ENCODE data around the gene RLN3.
A peak's percentile ranks its signal among the peaks of the same experiment; 100 is the strongest.

Gene RLN3

GRCh38 chr19:14027856-14028450, at the start of gene RLN3:
Gene RLN3, plus strand, starts transcription at chr19:14028148. Its CDS starts 57 bp downstream, at chr19:14028205.
- no peak for DNase-seq

DNA sequence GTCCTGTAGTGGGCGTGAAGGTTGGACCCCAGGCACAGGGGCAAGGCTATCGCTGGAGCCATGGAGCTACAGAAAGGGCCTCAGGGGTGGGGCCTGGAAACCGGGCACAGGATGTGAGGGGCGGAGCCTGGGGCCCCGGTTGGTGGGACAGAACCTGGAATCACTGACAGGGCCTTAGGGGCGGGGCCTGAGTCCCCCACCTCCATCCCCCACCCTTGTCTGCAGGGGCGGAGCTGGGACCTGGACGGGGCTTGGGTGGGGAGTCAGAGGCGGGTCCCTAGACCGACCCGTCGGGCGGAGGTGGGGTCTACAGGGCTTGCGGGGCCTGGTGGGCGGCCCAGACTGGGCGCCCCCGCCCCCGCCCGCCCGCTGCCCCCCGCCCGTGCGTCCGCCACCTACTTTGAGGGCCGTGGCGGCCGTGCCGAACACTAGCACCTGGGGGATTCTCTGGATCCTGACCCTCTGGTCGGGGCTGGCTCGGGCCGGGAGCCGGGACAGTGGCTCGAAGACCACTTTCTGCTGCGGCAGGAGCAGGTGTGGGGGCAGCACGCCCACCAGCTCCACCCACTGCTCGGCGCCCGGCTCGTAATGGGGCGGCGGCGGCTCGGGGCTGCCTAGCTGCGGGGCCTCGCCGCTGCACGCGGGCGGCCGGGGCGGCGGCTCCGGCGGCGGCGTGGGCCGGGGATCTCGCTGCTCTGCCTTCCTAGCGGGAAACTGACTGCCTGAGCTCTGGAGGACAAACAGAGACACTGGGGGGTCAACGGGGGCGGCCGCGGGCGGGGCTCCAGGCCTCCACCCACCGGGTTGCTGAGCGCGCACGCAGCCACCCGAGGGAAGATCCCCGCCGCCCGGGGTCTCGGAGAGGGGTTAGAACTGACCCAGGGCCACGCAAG, 49.4 kb upstream of the RLN3 start:
- DNase-seq = no peak

DNA sequence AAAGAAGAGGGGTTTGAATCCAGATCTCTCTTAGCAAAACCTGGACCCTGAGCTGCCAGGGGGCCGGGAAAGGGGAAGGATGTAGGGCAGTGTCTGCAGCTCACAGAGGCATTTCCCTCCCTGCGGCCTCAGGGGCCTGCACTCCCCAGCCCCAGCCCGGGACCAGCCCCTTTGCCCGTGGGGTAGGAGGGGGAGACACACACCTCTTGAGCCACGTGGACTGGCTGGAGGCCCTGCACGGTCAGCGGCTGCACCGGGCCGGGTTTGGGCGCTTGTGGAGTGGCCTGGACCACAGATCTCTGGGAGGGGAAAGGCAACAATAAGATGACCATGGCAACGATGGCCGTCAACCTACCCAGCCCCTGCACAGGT, 48.7 kb upstream of the RLN3 start:
- no peak for DNase-seq

GRCh38 chr19:13979686-13980085, 48.3 kb upstream of the RLN3 start:
- DNase-seq = no peak

DNA sequence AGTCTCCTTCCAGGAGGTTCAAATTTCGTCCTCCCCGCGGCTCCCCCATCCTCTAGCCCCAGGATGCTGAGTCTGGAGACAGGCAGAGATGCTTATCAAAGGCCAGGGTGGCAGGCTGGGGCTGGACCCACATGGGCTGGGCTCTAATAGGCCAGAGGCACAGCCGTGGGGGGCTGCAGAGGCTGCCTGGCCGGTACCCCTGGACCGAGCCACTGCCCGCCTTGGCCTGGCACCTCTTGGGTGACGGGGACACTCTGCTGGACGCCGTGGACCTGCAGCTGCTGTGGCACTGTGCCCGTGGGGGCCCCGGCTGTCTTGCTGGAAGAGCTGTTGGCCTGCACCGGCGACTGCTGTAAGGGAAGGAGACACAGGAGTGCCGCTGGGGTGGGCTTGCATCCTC, 47.6 kb upstream of the RLN3 start:
- no peak for DNase-seq

DNA sequence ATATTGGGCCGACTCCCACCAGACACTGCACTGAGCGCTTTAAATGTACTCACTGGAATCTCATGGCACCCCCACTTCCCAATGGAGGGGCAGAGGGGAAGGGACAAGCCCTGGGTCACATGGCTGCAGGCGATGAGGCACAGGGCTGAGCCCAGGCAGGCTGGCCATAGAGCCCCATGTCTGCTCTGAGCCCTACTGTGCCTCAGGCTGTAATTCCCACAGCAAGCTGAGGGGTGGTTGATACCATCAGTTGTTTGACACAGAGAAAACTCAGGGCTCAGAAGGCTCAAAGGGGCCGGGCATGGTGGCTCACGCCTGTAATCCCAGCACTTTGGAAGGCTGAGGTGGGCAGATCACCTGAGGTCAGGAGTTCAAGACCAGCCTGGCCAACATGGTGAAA, 46.9 kb upstream of the RLN3 start:
- DNase-seq = no peak

DNA sequence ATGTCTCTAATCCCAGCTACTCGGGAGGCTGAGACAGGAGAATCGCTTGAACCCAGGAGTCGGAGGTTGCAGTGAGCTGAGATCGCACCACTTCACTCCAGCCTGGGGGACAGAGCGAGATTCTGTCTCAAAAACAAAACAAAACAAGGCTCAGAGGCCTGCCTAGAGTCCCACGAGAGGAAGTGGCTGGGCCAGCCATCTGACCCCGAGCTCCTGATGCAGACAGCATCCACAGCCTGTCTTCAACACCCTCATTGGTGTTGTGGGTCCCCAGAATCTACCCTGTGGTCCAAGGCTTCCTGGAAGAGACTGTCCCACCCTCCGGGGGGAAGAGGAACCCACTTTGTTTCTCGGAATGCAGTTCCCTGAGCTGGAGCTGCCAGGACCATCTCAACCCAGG, 46.5 kb upstream of the RLN3 start:
- no peak for DNase-seq

DNA sequence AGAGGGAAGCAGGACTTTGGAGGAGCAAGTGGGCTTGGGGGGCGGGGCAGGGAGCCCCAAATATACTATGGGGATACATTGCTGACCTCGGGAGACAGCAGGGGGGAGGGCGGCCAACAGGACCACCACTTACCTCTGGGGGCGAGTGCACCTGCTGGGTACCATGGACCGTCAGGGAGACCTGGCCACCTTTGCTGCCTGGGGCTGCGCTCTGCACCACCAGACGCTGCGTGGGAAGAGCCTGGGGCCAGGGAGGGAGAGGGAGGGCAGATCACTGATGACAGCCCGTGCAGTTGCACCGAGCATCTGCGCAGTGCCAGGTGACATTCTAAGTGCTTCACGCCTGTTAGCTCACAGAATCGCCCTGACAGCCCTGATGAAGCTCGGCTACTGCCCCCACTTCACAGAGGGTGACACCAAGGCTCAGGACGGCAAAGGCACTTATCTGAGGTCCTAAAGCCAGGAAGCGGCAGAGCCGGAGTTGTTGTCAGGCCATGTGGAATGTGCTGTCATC, 45.9 kb upstream of the RLN3 start:
- DNase-seq = no peak

DNA sequence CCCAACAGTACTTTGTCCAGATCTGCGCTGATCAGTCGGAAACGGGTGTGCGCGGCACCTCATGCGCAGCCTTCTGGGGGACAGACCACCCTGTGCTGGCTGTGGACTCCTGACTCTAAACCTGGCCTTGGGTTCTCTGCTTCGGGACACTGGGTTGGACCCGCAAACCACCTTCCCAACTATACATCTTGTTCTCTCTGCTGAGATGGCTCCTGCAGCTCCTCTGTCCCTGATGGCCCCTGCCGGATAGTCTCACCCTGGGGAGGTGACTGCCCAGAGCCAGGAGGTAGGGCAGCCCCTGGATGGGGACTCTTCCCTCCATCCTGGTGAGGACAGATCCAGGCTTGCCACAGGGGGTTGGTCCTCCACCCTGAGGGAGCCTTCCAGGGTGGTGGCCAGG, 45.2 kb upstream of the RLN3 start:
- DNase-seq = no peak

DNA sequence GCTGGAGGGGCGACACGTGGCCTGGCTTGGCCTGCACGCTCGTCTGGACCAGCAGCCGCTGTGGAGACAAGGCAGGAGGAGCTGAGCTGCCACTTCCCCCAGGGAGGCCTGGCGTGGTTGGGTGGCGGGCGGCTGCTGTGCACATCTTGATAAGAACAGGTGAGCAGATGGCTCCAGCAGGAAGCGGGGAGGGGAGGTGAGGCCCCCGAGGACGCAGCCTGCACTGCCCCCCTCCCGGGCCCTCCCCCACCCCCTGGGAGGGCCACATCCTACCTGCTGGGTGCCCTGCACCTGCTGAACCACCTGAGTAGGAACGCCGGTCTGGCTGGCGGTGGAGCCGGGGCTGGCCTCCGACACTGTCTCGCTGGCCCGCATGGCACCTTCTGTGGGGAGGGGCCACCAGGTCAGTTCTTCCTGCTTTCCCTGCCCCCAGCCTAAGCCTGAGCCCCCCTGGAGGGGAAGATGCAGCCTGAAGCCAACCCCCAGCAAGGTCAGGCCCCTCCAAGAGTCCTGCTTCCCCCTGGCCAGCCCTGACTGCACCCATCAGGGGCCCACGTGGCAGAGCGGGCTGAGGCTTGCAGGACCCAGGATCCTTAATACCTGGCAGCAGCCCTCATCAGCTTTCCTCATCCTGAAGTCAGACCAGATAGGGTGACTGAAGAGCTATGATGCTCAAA, 44.6 kb upstream of the RLN3 start:
- DNase-seq = no peak

DNA sequence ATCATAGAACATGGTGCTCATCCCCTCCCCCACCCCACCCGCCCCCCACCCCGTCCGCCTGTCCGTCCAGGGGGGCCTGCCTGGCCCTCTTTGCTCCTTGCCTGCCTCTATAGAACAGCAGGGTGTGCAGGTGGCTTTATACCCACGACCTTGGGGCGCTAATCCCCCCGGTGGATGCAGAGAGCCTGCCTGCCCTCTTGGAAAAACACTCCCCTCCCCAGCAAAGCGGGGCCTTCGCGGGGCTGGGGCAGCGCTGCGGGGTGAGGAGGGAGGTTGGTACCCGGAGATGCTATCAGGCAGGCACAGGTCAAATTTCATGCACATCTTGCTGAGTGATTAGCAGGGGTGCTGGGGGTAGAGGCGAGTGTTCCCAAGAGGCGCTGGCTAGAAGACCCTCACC, 43.8 kb upstream of the RLN3 start:
- no peak for DNase-seq

DNA sequence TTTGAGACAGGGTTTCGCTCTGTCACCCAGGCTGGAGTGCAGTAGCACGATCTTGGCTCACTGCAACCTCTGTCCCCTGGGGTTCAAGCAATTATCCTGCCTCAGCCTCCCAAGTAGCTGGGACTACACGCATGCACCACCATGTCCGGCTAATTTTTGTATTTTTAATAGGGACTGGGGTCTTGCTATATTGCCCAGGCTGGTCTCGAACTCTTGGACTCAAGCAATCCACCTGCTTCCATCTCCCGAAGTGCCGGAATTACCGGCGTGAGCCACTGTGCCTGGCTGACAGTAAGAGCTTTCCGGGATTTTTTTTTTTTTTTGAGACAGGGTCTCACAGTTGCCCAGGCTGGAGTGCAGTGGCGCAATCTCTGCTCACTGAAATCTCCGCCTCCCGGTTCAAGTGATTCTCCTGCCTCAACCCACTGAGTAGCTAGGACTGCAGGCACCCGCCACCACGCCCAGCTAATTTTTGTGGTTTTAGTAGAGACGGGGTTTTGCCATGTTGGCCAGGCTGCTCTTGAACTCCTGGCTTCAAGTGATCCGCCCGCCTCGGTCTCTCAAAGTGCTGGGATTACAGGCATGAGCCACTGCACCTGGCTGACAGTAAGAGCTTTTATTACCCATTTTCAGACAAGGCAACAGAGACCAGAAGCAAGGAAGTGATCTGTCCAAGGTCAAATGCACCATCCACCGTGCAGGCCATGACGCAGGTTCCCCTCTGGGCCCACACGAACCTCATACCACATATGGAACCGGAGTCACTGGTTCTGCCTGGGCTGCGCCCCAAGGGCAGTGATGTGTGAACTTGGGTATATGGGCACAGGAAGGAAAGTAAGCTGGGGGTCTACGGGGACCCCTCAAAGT, 42.8 kb upstream of the RLN3 start:
- no peak for DNase-seq

DNA sequence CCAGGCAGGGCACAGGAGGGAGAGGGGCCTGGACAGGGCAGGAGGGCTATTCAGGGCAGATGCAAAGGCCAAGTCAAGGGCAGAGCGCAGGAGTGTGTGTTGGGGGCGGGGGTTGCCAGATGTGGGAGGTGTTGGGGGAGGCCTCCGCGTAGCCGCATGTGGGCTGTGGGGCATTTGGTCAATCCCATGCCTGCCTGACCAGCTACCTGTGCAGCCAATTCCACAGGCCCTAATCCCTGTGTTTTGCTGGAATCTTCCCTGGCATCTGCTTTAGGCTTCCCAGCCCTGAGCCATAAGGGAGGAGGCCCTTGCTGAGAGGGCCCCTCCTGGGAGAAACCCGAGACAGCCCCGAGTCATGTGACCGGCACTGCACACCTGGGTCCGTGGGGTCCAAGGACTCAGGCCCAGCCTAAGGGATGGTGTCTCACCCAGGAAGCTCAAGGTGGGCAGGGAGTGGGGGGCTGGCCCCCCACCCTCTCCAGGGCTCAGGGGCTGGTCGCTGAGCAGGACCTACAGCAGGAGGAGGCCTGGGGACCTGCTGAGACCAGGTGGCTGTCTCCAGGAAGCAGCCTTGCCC, 42.1 kb upstream of the RLN3 start:
- DNase-seq = peak; percentile 44

GRCh38 chr19:13986348-13986904, 41.5 kb upstream of the RLN3 start:
- DNase-seq = peak; percentile 69

- no peak for DNase-seq
Observed at GRCh38 chr19:13987101-13987890, 40.7 kb upstream of the RLN3 start.

DNA sequence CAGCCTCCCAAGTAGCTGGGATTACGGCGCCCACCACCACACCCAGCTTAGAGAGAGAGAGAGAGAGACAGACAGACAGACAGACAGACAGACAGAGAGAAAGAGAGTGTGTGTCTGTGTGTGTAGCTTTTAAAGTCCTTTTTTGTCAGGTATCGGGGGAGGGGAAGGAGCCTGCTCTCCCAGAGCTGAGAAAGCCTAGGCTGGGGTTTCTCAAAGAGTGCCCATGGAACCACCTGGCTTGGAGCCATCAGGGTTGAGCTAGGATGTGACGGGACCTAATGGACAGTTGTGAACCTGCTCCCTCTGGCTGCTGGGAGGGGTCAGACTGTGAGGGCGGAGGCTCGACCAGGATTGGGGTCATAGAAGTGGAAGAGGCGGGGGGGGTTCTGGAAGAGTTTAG, 38.5 kb upstream of the RLN3 start:
- no peak for DNase-seq

DNA sequence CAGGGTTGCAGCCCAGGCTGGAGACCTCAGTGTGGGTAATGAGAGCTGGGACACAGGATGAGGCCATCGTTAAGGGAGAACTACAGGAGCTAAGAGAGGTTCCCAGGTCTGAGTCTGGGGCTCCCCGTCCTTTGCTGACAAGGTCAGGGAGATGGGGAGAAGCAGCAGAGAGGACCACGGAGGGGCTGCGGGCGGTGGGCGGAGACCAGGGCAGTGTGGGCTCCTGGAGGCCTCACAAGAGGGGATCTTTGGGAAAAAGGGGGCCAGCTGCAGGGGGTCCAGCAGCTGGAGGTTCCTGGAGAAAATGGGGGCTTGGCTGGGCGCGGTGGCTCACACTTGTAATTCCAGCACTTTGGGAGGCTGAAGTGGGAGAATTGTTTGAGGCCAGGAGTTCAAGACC, 37.9 kb upstream of the RLN3 start:
- no peak for DNase-seq

DNA sequence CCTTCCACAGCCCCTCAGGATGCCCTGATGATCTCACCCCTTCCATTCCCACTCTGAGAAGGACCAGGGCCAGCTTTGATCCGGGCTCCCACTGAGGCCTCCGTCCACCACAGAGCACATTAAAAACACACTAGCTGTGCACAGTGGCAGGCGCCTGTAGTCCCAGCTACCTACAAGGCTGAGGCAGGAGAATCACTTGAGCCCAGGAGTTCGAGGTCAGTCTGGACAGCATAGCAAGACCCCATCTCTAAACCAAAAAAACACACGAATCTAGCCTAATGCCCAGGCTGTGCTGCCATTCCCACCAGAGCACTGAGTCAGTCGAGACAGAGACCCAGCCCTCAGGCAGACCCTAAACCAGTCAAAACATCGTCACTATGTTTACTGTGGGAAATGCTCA, 35.9 kb upstream of the RLN3 start:
- DNase-seq = no peak

DNA sequence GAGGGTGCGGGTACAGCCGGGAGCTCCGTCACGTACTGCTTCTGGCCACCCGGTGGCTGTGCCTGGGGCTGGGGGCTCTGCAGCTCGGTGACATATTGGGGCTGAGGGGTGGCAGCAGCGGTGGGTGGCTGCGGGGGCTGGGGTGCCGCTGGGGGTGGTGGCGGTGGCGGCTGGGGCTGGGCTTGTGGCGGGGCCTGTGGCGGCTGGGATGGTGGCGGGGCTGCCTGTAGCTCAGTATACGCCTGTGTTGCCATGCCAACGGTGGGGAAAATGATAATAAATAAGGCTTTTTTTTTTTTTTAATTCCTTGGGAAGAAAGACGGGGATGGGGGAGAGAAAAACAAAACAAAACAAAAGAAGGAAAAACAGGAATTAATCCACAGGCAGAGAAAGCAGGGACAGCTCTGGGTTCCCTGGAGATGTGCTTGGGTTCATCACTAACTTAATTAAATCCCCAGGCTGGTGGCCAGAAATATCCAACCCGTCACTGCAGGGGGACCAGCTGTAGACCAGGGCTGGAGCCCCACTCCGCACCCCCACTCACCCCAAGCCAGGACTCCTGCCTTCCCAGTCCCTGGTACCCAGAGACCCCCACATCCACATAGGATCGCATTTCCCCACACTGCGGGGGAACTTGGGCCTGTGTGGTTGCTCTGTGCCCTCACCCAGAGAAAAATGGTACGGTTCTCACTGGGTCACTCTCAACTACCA, 34.2 kb upstream of the RLN3 start:
- DNase-seq = no peak

DNA sequence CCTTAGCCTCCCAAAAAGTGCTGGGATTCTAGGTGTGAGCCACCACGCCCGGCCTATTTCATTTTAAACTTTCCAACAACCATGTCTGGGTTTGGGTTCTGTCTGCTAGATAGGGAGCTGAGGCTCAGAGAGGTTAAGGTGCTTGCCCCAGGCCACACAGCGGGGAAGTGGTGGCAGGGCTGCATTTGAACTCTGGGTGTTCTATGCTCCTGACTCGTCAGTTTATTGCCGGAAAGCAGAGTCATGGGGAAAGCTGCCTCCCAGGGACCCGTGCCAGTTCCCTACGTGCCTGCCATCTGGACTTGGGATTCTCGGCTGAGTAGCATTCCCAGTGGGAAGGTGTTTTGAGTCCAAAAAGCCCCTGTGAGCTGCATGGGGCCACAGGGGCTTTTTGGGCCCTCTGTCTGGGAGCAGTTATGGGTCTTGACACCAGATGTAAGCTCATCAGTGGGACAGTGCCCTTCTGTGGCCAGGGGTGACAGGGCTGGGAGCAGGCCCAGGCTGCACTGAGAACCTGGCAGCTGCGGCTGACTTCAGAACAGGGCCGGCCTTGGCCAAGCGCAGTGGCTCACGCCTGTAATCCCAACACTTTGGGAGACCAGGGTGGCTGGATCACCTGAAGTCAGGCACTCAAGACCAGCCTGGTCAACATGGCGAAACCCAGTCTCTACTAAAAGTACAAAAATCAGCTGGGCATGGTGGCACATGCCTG, 32.8 kb upstream of the RLN3 start:
- no peak for DNase-seq
